Measurements from ENCODE around the gene WDR27.
"Not testable (repeated sequence)": the region's sequence is repeated elsewhere in the genome, so short reads cannot be mapped to it uniquely, and the experiment has no call there.

WDR27 gene

GRCh38 chr6:169660751-169661390 is 41.0 kb downstream of the WDR27 start:
- no peak for DNase-seq

GRCh38 chr6:169659820-169660610 is 41.8 kb downstream of the WDR27 start:
- no peak for DNase-seq

GRCh38 chr6:169657284-169657610 is 44.6 kb downstream of the WDR27 start:
- DNase-seq, result no peak

GRCh38 chr6:169656546-169657283 is 45.1 kb downstream of the WDR27 start:
- no peak for DNase-seq

- DNase-seq, result no peak
These were observed 47.0 kb downstream of the WDR27 start for GRCh38 chr6:169654598-169655391.

GRCh38 chr6:169653691-169654090 is 48.1 kb downstream of the WDR27 start:
- DNase-seq, result no peak

- DNase-seq, result no peak
These were observed 48.9 kb downstream of the WDR27 start for GRCh38 chr6:169652896-169653295.

- no peak for DNase-seq
These were observed 50.3 kb downstream of the WDR27 start for GRCh38 chr6:169651498-169651897.

- no peak for DNase-seq
These were observed 50.9 kb downstream of the WDR27 start for GRCh38 chr6:169650959-169651292.

GRCh38 chr6:169650241-169650958 is 51.4 kb downstream of the WDR27 start:
- no peak for DNase-seq

GRCh38 chr6:169648617-169649016 is 53.2 kb downstream of the WDR27 start:
- DNase-seq, result no peak

GRCh38 chr6:169648092-169648491 is 53.7 kb downstream of the WDR27 start:
- DNase-seq, result no peak

- DNase-seq, result no peak
These were observed 54.2 kb downstream of the WDR27 start for GRCh38 chr6:169647637-169648036.

GRCh38 chr6:169646906-169647567 is 54.8 kb downstream of the WDR27 start:
- DNase-seq, result no peak

GRCh38 chr6:169645459-169645858 is 56.4 kb downstream of the WDR27 start:
- DNase-seq, result not testable (repeated sequence)

- DNase-seq, result no peak
These were observed 58.3 kb downstream of the WDR27 start for GRCh38 chr6:169643521-169643920.

GRCh38 chr6:169642455-169642854 is 59.4 kb downstream of the WDR27 start:
- DNase-seq, result no peak

GRCh38 chr6:169641461-169642085 is 60.3 kb downstream of the WDR27 start:
- no peak for DNase-seq

- DNase-seq, result no peak
These were observed 60.8 kb downstream of the WDR27 start for GRCh38 chr6:169640983-169641382.

- DNase-seq, result no peak
These were observed 61.4 kb downstream of the WDR27 start for GRCh38 chr6:169640351-169640852.

- no peak for DNase-seq
These were observed 62.1 kb downstream of the WDR27 start for GRCh38 chr6:169639653-169640278.
